NCI-H748 (cell line): ENCODE data around the gene RTKN.

Source experiments
- DNase-seq: peaks from one replicate; lab custom pipeline; 2025; ENCODE audit not compliant: unreplicated experiment; lab: John Stamatoyannopoulos, UW

The RTKN gene

GRCh38 chr2:74381751-74382150 lies 60.0 kb downstream of the RTKN start:
- no peak for DNase-seq

- no peak for DNase-seq
These were observed 61.6 kb downstream of the RTKN start, which contains the start of gene DCTN1 for GRCh38 chr2:74379851-74380789. Gene DCTN1 (minus strand): TSS chr2:74380311. CDS start chr2:74380037, 274 bp downstream.

DNA sequence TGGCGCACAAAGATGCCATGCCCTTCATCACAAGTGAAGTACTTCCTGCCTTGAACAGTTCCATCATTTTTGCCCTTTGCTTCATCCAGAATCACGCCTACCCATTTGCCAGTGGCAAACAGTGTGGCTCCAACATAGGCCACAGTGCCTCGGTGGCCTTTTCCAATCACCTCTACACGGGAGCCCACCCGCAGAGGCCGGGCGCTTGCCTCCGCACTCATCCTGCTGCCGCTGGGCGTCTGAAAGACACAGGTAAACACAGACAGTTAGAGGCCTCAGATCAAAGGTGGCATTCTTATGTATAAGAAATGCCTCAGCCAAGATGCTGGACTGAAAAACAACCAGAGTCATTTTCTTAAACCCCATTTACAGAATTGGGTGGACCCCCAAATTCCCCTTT lies 63.7 kb downstream of the RTKN start:
- no peak for DNase-seq

DNA sequence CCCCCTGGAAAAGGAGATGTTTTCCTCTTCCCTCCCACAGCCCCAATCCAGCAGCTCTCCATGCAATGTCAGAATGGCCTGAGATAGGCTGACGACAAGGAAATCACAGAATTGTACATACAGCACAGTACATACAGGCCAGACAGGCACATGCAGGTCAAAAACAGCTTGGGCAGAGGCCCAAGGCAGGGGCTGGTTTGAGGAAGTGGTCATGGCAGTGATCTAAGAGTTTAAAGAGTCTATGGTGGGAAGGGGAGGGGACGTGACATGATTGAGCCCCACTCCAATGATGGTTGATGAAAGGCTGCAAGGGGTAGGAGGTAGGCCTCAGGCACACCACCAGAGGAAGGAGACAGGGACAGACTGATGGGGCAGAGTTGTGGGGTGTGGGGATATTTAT lies 65.9 kb downstream of the RTKN start:
- DNase-seq, result no peak
